MCF 10A (cell line): Measurements from ENCODE around the gene TK1. TPM values are rescaled to one million over a fixed set of nuclear protein-coding genes. Genes with fewer than 3 reads are reported as not detected.
A peak's percentile ranks its signal among the peaks of the same experiment; 100 is the strongest.

ENCODE experiments used
- BruUV-seq: library from RNA; stranded (reverse); fragments of 400-500 nt; replicated peaks from 2 replicates; lab custom pipeline; 2021; lab: Mats Ljungman, UMichigan
- CTCF ChIA-PET: fragments of 300-600 bp; sonication (Branson Sonifier 250); formaldehyde crosslinking; extraction: SDS; loops from one replicate; lab custom pipeline; 2021; ENCODE audit warnings: antibody characterized with exemption, inconsistent platforms; lab: Yijun Ruan, JAX
- POLR2A ChIA-PET: fragments of 300-600, 350-650 bp; sonication (Branson Sonifier 250); formaldehyde crosslinking; extraction: SDS; loops from one replicate; lab custom pipeline; 2020; ENCODE audit warnings: antibody characterized with exemption, inconsistent platforms; lab: Yijun Ruan, JAX
- DNase-seq: peaks from one replicate; pipeline ENCODE4 v3.0.0-alpha.2; 2018; ENCODE audit not compliant: unreplicated experiment
- H3K27ac Mint-ChIP-seq: one replicate; pipeline ENCODE4 v1.8.0; 2022; ENCODE audit warnings: mild to moderate bottlenecking, low read depth, mixed read lengths; ENCODE audit not compliant: unreplicated experiment
- H3K27me3 Mint-ChIP-seq: one replicate; pipeline ENCODE4 v1.8.0; 2022; ENCODE audit warnings: mixed read lengths; ENCODE audit not compliant: insufficient read depth, unreplicated experiment
- H3K36me3 Mint-ChIP-seq: one replicate; pipeline ENCODE4 v1.8.0; 2022; ENCODE audit warnings: mild to moderate bottlenecking, moderate library complexity, mixed read lengths; ENCODE audit not compliant: insufficient read depth, unreplicated experiment
- H3K4me1 Mint-ChIP-seq: one replicate; pipeline ENCODE4 v1.8.0; 2022; ENCODE audit warnings: mixed read lengths; ENCODE audit not compliant: insufficient read depth, unreplicated experiment
- H3K4me3 Mint-ChIP-seq: one replicate; pipeline ENCODE4 v1.8.0; 2022; ENCODE audit warnings: mild to moderate bottlenecking, moderate library complexity, mixed read lengths; ENCODE audit not compliant: unreplicated experiment
- H3K9me3 Mint-ChIP-seq: one replicate; pipeline ENCODE4 v1.8.0; 2022; ENCODE audit warnings: mixed read lengths; ENCODE audit not compliant: unreplicated experiment
- CTCF ChIP-seq: fragments of 200-600 bp; IDR thresholded peaks from one replicate; pipeline ENCODE4 v1.8.0; 2022; ENCODE audit warnings: antibody characterized with exemption, mild to moderate bottlenecking; ENCODE audit not compliant: unreplicated experiment
- intact Hi-C: fragments of 100-400 bp; cut with micrococcal nuclease; formaldehyde crosslinking; loops from 2 replicates; pipeline ENCODE4 v1.14.1; 2022
- total RNA-seq: library from RNA; stranded (reverse); gene quantifications from 2 replicates; pipeline ENCODE4 v1.2.3, GENCODE V29; 2022

TK1 gene
- total RNA-seq, 1 experiment from 2014 or later = 21.4 TPM

DNA sequence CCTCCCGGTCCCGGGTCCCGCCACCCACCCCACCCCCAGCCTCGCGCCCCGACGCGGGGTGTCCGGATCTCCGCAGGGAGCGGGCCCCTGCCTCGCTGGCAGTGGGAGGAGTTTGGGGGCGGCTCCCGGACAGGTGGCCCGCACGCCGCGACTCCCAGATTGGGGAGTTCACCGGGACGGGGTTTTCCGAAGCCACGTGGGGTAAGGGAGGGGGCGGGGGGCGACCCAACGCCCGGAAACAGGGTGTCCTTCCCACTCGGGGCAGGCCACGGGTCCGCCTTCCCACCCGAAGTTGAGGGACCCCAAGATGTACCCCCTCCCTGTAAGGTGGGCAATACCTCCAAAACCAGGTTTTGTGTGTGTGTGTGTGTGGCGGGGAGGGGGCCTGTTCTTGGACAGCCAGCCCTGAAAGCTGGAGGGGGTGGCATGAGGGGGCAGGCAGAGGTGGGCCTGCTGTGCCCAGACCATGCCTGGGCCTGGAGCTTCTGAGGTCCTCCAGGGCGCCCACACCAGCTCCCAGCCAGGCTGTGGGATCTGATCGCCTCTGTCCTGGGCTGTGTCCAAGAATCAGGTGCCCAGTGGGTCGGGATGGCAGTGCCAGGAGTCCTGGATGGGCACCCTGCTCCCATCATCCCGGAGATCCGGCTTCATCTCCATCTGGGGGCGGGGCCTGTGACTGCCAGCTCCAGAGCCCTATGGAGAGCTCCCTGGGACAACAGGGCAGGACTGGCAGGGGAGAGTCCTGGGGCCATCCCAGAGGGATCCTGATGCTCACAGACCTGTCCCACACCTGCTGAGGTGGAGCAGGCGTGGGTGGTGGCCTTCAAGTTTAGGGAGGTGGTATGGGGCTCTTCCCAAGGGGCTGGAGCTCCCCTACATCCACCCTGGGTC is 17.7 kb downstream of the TK1 start:
- peaks cover 12% of the 10 kb centered on the region for H3K36me3 Mint-ChIP-seq
- H3K27ac Mint-ChIP-seq = peak overlapping the region; percentile 23
- no peaks in the 10 kb centered on the region for H3K9me3 Mint-ChIP-seq
- TF ChIP-seq CTCF = no peak
- ChIA-PET CTCF (interaction anchor here (0.9 to 1.4 kb wide), 3 partner anchors 27 to 82 kb away, joined by 3 to 4 read pairs (median 3); no protein-coding TSS in a partner anchor), POLR2A (interaction anchor here (0.6 to 1.6 kb wide), 7 partner anchors 18 to 45 kb away, joined by 3 to 12 read pairs (median 4); partner anchors contain the start of genes AFMID, BIRC5, TK1 and TMC6)
- no peaks in the 10 kb centered on the region for H3K27me3 Mint-ChIP-seq
- peaks cover 6% of the 10 kb centered on the region for H3K4me1 Mint-ChIP-seq
- no TSS peak for BruUV-seq
- peak; percentile 78 for DNase-seq
- H3K4me3 Mint-ChIP-seq = peak overlapping the region; percentile 65
- intact Hi-C loops = no loop called here

GRCh38 chr17:78168242-78168902 is 18.5 kb downstream of the TK1 start, which contains the start of gene SYNGR2:
SYNGR2 (plus strand) TSS chr17:78168581; CDS start chr17:78168617, 36 bp downstream.
- CTCF ChIA-PET = interaction anchor here (1.4 kb wide), 1 partner anchor 55 kb away, joined by 4 read pairs; no protein-coding TSS in a partner anchor
- no peak for TF ChIP-seq CTCF
- Mint-ChIP-seq H3K27me3 (no peaks in the 10 kb centered on the region), H3K4me3 (peak within 1 kb of the TSS; percentile 65), H3K36me3 (peaks cover 11% of the 10 kb centered on the region), H3K4me1 (no peaks in the 10 kb centered on the region), H3K27ac (peak within 1 kb of the TSS; percentile 39), H3K9me3 (no peaks in the 10 kb centered on the region)
- no TSS peak for BruUV-seq
- intact Hi-C loops = no loop called here
- peak; percentile 72 for DNase-seq
- POLR2A ChIA-PET = interaction anchor here (1.2 to 1.6 kb wide), 2 partner anchors 24 to 27 kb away, joined by 3 to 12 read pairs; no protein-coding TSS in a partner anchor

- BruUV-seq = no TSS peak
- no peak for TF ChIP-seq CTCF
- Mint-ChIP-seq H3K9me3 (no peaks in the 10 kb centered on the region), H3K4me1 (no peaks in the 10 kb centered on the region), H3K27ac (no peak overlapping the region), H3K27me3 (no peaks in the 10 kb centered on the region), H3K36me3 (no peaks in the 10 kb centered on the region), H3K4me3 (no peak overlapping the region)
- ChIA-PET CTCF (interaction anchor here (1.5 kb wide), 1 partner anchor 10 kb away, joined by 6 read pairs; no protein-coding TSS in a partner anchor), POLR2A (no interaction called here)
- DNase-seq = no peak
- intact Hi-C loops = no loop called here
Observed at GRCh38 chr17:78166416-78166815, 20.4 kb downstream of the TK1 start.
